WERI-Rb-1 (cell line): ENCODE measurements around the gene PTPRG.

Source experiments
- DNase-seq: peaks from one replicate; pipeline ENCODE4 v3.0.0-alpha.2; 2020
- H3K27ac ChIP-seq: fragments of 250-450 bp; sonication (Bioruptor Pico); 2 replicates; pipeline ENCODE4 v1.5.1; 2020; ENCODE audit warnings: mild to moderate bottlenecking, moderate library complexity
- H3K27me3 ChIP-seq: fragments of 250-450 bp; sonication (Bioruptor Pico); 2 replicates; pipeline ENCODE4 v1.5.1; 2021; ENCODE audit warnings: mild to moderate bottlenecking, low read depth, moderate library complexity; ENCODE audit not compliant: insufficient read depth, severe bottlenecking
- H3K36me3 ChIP-seq: fragments of 250-450 bp; sonication (Bioruptor Pico); 2 replicates; pipeline ENCODE4 v1.5.1; 2020; ENCODE audit warnings: mild to moderate bottlenecking, moderate library complexity
- H3K4me3 ChIP-seq: 2 replicates; pipeline ENCODE4 v1.5.1; 2011; ENCODE audit warnings: low read depth, mild to moderate bottlenecking, control low read depth, low read length
- H3K9me3 ChIP-seq: fragments of 250-450 bp; sonication (Bioruptor Pico); 2 replicates; pipeline ENCODE4 v1.5.1; 2021; ENCODE audit warnings: mild to moderate bottlenecking, moderate library complexity; ENCODE audit not compliant: severe bottlenecking
- CTCF ChIP-seq: IDR thresholded peaks from 2 replicates; pipeline ENCODE4 v1.5.1; 2011; ENCODE audit warnings: low read depth, mild to moderate bottlenecking, control low read depth, inconsistent platforms, low read length

Gene PTPRG

GRCh38 chr3:61561374-61562041 lies at the start of gene PTPRG:
Gene PTPRG (plus strand): TSS chr3:61561571. CDS start chr3:61562288, 717 bp downstream.
- H3K9me3 ChIP-seq: peaks cover 9% of the 10 kb centered on the region
- H3K4me3 ChIP-seq: peak within 1 kb of the TSS; percentile 75
- no peak for TF ChIP-seq CTCF
- peak; percentile 88 for DNase-seq
- H3K36me3 ChIP-seq: peaks cover 25% of the 10 kb centered on the region
- peak within 1 kb of the TSS; percentile 95 for H3K27ac ChIP-seq
- H3K27me3 ChIP-seq: no peaks in the 10 kb centered on the region

GRCh38 chr3:61518590-61518989 lies 42.8 kb upstream of the PTPRG start:
- H3K36me3 ChIP-seq: no peaks in the 10 kb centered on the region
- no peak for DNase-seq
- no peaks in the 10 kb centered on the region for H3K9me3 ChIP-seq
- no peak overlapping the region for H3K27ac ChIP-seq
- TF ChIP-seq CTCF: no peak
- H3K4me3 ChIP-seq: no peak overlapping the region
- no peaks in the 10 kb centered on the region for H3K27me3 ChIP-seq

GRCh38 chr3:61520966-61521628 lies 40.3 kb upstream of the PTPRG start:
- DNase-seq: no peak
- Histone ChIP-seq H3K27me3 (no peaks in the 10 kb centered on the region), H3K36me3 (no peaks in the 10 kb centered on the region), H3K4me3 (no peak overlapping the region), H3K9me3 (no peaks in the 10 kb centered on the region), H3K27ac (no peak overlapping the region)
- TF ChIP-seq CTCF: no peak

- Histone ChIP-seq H3K27me3 (no peaks in the 10 kb centered on the region), H3K27ac (no peak overlapping the region), H3K36me3 (no peaks in the 10 kb centered on the region), H3K9me3 (no peaks in the 10 kb centered on the region), H3K4me3 (no peak overlapping the region)
- no peak for DNase-seq
- no peak for TF ChIP-seq CTCF
These were observed 39.3 kb upstream of the PTPRG start for GRCh38 chr3:61522060-61522459.

- no peak overlapping the region for H3K27ac ChIP-seq
- no peaks in the 10 kb centered on the region for H3K27me3 ChIP-seq
- no peak for TF ChIP-seq CTCF
- DNase-seq: no peak
- H3K4me3 ChIP-seq: no peak overlapping the region
- H3K36me3 ChIP-seq: no peaks in the 10 kb centered on the region
- no peaks in the 10 kb centered on the region for H3K9me3 ChIP-seq
These were observed 38.7 kb upstream of the PTPRG start for GRCh38 chr3:61522626-61523025.
